Smooth muscle cell (in vitro differentiated cells): ENCODE data around the gene RPL4. TPM values are rescaled to one million over a fixed set of nuclear protein-coding genes. Genes with fewer than 3 reads are reported as not detected.

ENCODE experiments used
- DNase-seq: peaks from one replicate; lab custom pipeline; 2025; ENCODE audit not compliant: unreplicated experiment; lab: John Stamatoyannopoulos, UW
- H2AFZ ChIP-seq: fragments of 200-600 bp; sonication (generic); 2 replicates; pipeline ENCODE4 v1.6.0; 2016; ENCODE audit warnings: antibody characterized with exemption, low read depth, mild to moderate bottlenecking
- H3F3A ChIP-seq: fragments of 200-600 bp; sonication (generic); 2 replicates; pipeline ENCODE4 v1.6.0; 2017; ENCODE audit warnings: antibody characterized with exemption, low read depth
- H3K27ac ChIP-seq: fragments of 200-600 bp; sonication (generic); 2 replicates; pipeline ENCODE4 v1.5.1; 2016; ENCODE audit warnings: low read depth, mild to moderate bottlenecking
- H3K27me3 ChIP-seq: fragments of 200-600 bp; sonication (generic); 2 replicates; pipeline ENCODE4 v1.6.1; 2016; ENCODE audit warnings: low read depth, mild to moderate bottlenecking
- H3K36me3 ChIP-seq: fragments of 200-600 bp; sonication (generic); 2 replicates; pipeline ENCODE4 v1.5.1; 2016; ENCODE audit warnings: low read depth
- H3K4me1 ChIP-seq: fragments of 200-600 bp; sonication (generic); 2 replicates; pipeline ENCODE4 v1.5.1; 2016; ENCODE audit warnings: low read depth
- H3K4me2 ChIP-seq: fragments of 200-600 bp; sonication (generic); 2 replicates; pipeline ENCODE4 v1.6.0; 2016; ENCODE audit warnings: mild to moderate bottlenecking
- H3K4me3 ChIP-seq: fragments of 200-600 bp; sonication (generic); 2 replicates; pipeline ENCODE4 v1.5.1; 2016; ENCODE audit warnings: mild to moderate bottlenecking
- H3K79me2 ChIP-seq: fragments of 200-600 bp; sonication (generic); 2 replicates; pipeline ENCODE4 v1.6.0; 2016; ENCODE audit warnings: low read depth, mild to moderate bottlenecking
- H3K9ac ChIP-seq: fragments of 200-600 bp; sonication (generic); 2 replicates; pipeline ENCODE4 v1.6.0; 2016; ENCODE audit warnings: low read depth
- H3K9me3 ChIP-seq: fragments of 200-600 bp; sonication (generic); replicated peaks from 2 replicates; pipeline ENCODE4 v1.5.1; 2016; ENCODE audit warnings: low read depth
- H4K20me1 ChIP-seq: fragments of 200-600 bp; sonication (generic); 2 replicates; pipeline ENCODE4 v1.6.0; 2016; ENCODE audit warnings: low read depth
- WGBS: methylation state at CpG from one replicate; pipeline ENCODE4 v1.1.7; 2016; ENCODE audit warnings: low lambda C conversion rate; 5-methylcytosine and 5-hydroxymethylcytosine counted together
- polyA plus RNA-seq: library from polyadenylated mRNA; unstranded; fragments of >200 nt; fragmentation: Nextera tagmentation; extraction: Ambion mirVana; gene quantifications from 2 replicates; pipeline ENCODE4 v1.2.1, GENCODE V29; 2016
- total RNA-seq: library from RNA; depleted of rRNA; stranded (reverse); fragments of >200 nt; gene quantifications from 2 replicates; pipeline ENCODE4 v1.2.3, GENCODE V29; 2014
- TF ChIP-seq, protein P1 (sequence below): fragments of 200-600 bp; sonication (generic); IDR thresholded peaks from 2 replicates; pipeline ENCODE4 v1.5.1; 2017; ENCODE audit warnings: borderline replicate concordance, mild to moderate bottlenecking, antibody characterized with exemption; ENCODE audit not compliant: insufficient read depth, poor library complexity, severe bottlenecking

Gene RPL4
- total and polyA plus RNA-seq, 2 experiments from 2014 or later = 732 to 3,841 TPM

DNA sequence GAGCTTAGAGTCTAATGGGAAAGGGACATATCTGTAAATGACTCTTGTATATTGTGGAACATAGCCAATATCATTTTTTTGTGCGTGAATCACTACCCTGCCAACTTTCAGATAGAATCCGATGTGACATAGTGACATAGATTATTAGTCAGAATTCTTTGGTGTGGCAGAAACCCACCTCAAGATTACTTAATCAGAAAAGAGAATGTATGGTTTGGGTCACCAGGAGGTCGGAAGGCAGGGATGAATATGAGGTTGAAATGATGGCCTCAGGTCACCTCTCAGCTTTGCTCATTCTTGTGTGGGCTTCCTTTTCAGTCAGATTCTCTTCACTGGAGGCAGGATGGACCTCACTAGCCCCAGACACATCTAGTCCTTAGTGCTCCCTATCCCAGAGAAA lies 48.4 kb downstream of the RPL4 start:
- Histone ChIP-seq H3K4me3 (no peak overlapping the region), H3K79me2 (no peaks in the 10 kb centered on the region), H3F3A (no peaks in the 10 kb centered on the region), H3K36me3 (no peaks in the 10 kb centered on the region), H3K4me1 (no peaks in the 10 kb centered on the region), H3K9ac (no peak overlapping the region), H3K27me3 (no peaks in the 10 kb centered on the region), H4K20me1 (peaks cover 4% of the 10 kb centered on the region), H3K27ac (no peak overlapping the region), H2AFZ (no peak overlapping the region), H3K4me2 (no peak overlapping the region), H3K9me3 (no peaks in the 10 kb centered on the region)
- 98% methylated on average over 3 of the region's 3 CpGs for WGBS
- TF ChIP-seq, protein P1, sequence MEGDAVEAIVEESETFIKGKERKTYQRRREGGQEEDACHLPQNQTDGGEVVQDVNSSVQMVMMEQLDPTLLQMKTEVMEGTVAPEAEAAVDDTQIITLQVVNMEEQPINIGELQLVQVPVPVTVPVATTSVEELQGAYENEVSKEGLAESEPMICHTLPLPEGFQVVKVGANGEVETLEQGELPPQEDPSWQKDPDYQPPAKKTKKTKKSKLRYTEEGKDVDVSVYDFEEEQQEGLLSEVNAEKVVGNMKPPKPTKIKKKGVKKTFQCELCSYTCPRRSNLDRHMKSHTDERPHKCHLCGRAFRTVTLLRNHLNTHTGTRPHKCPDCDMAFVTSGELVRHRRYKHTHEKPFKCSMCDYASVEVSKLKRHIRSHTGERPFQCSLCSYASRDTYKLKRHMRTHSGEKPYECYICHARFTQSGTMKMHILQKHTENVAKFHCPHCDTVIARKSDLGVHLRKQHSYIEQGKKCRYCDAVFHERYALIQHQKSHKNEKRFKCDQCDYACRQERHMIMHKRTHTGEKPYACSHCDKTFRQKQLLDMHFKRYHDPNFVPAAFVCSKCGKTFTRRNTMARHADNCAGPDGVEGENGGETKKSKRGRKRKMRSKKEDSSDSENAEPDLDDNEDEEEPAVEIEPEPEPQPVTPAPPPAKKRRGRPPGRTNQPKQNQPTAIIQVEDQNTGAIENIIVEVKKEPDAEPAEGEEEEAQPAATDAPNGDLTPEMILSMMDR = no peak
- DNase-seq = no peak

DNA sequence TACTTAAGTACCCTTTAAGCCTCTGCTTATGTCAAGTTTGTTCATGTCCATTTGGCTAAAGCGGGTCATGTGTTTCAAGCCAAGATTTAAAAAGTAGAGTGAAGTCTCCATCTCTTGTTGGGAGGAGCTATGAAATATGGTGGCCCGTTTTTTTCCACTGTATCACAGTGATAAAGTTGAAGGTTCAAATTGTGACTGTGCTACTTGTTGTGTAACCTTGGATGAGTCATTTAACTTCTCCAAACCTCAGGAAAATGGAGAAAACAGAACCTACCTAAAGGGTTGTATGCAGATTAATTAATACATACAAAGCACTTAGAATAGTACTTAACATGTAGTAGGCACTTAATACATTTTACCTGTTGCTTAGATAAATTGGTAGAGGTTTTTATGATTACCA lies 50.5 kb downstream of the RPL4 start:
- Histone ChIP-seq H4K20me1 (peaks cover 4% of the 10 kb centered on the region), H3K79me2 (no peaks in the 10 kb centered on the region), H3F3A (no peaks in the 10 kb centered on the region), H3K4me3 (no peak overlapping the region), H2AFZ (no peak overlapping the region), H3K27ac (no peak overlapping the region), H3K9ac (no peak overlapping the region), H3K9me3 (no peaks in the 10 kb centered on the region), H3K4me2 (no peak overlapping the region), H3K36me3 (peaks cover 4% of the 10 kb centered on the region), H3K27me3 (no peaks in the 10 kb centered on the region), H3K4me1 (no peaks in the 10 kb centered on the region)
- 98% methylated on average over 2 of the region's 2 CpGs for WGBS
- DNase-seq = no peak
- TF ChIP-seq, protein P1 = no peak

DNA sequence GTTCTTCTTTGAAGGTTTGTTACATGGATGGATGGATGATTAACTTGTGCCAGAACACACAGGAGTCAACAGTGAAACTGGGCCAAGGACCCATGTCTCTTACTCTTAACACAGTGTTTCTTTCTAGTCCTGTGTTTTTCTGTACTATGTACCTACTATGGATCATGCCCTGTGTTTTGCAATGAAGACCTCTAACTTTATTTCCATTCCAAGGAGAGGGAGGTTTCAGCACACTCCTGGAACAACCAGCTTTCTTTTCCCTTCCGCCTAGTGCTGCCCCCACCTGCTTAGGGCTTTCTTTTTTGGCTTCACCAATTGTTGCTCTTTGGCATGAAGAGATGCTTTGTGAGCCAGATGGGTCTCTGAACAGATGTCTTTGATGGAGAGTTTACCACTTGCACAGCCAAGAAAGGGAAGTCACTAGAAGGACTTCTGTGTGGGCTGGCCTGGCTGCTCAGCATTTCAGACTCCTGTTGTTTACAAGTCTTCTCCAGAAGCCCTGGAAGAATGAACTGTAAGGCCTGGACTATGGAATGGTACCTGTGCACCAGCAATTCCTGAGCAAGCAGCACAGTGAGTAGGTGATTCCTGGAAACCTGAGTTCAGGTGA lies 51.6 kb downstream of the RPL4 start:
- H3K27me3 ChIP-seq = no peaks in the 10 kb centered on the region
- H3K4me2 ChIP-seq = no peak overlapping the region
- no peak overlapping the region for H3K4me3 ChIP-seq
- no peaks in the 10 kb centered on the region for H3K9me3 ChIP-seq
- H3K79me2 ChIP-seq = no peaks in the 10 kb centered on the region
- H4K20me1 ChIP-seq = peaks cover 4% of the 10 kb centered on the region
- DNase-seq = no peak
- H2AFZ ChIP-seq = no peak overlapping the region
- H3K27ac ChIP-seq = no peak overlapping the region
- no peaks in the 10 kb centered on the region for H3K4me1 ChIP-seq
- no peak overlapping the region for H3K9ac ChIP-seq
- 100% methylated on average over 1 of the region's 1 CpG for WGBS
- H3K36me3 ChIP-seq = peaks cover 7% of the 10 kb centered on the region
- TF ChIP-seq, protein P1 = no peak
- H3F3A ChIP-seq = no peaks in the 10 kb centered on the region

DNA sequence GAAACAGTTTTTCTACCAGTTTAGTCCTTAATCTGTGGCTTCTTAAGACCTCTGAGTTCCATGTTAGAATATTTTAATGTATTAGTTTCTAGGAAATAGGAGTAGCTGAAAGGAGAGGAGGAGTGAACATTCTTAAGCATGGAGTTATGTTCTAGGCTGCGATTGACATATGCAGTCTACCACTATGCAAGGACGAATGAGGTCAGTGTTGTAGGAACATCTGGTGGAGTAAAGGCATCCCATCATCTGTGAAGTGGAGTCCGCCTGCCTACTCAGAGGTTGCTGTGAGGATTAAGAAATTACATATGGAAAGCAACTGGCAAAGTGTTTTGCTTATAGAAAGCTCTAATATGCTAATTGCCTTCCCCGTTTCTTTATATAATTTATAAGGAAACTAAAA lies 52.2 kb downstream of the RPL4 start:
- 96% methylated on average over 4 of the region's 4 CpGs for WGBS
- no peak overlapping the region for H2AFZ ChIP-seq
- H3K9me3 ChIP-seq = no peaks in the 10 kb centered on the region
- peaks cover 7% of the 10 kb centered on the region for H3K36me3 ChIP-seq
- no peak overlapping the region for H3K27ac ChIP-seq
- H3F3A ChIP-seq = no peaks in the 10 kb centered on the region
- TF ChIP-seq, protein P1 = no peak
- no peaks in the 10 kb centered on the region for H3K27me3 ChIP-seq
- H3K9ac ChIP-seq = no peak overlapping the region
- no peak overlapping the region for H3K4me2 ChIP-seq
- H3K4me1 ChIP-seq = no peaks in the 10 kb centered on the region
- H3K4me3 ChIP-seq = no peak overlapping the region
- DNase-seq = no peak
- peaks cover 4% of the 10 kb centered on the region for H4K20me1 ChIP-seq
- no peaks in the 10 kb centered on the region for H3K79me2 ChIP-seq
